Superior temporal gyrus (tissue), 1 donor: ENCODE results near the gene CYSLTR2.
A peak's percentile ranks its signal among the peaks of the same experiment; 100 is the strongest.

ENCODE experiments used
- DNase-seq: peaks from one replicate; pipeline ENCODE4 v3.0.0-alpha.2; 2016; ENCODE audit errors: extremely low spot score

Gene CYSLTR2, protein sequence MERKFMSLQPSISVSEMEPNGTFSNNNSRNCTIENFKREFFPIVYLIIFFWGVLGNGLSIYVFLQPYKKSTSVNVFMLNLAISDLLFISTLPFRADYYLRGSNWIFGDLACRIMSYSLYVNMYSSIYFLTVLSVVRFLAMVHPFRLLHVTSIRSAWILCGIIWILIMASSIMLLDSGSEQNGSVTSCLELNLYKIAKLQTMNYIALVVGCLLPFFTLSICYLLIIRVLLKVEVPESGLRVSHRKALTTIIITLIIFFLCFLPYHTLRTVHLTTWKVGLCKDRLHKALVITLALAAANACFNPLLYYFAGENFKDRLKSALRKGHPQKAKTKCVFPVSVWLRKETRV

GRCh38 chr13:48653472-48653939 is at the start of gene CYSLTR2:
TSS of gene CYSLTR2 (plus strand) at chr13:48653929. CDS start at chr13:48706818, 52,889 bp downstream.
- DNase-seq = peak; percentile 38

DNA sequence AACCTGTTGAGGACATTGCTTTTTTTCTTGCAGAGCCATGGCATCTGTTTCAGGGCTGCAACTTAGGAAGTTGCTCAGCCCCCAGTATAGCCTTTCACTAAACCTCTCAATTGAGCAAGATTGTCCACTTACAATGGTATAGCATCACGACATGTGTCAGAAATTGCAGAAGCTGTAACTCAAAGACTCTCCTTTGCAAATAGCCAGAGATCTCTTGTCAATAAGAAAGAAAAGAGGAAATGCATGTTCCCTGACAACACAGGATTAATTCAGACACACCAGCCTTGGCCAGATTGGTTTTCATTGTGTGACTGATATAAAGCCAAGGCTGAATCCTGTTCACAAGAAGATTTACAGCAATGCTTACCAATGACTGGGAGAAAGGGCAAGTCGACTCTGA is 38.7 kb upstream of the CYSLTR2 start:
- no peak for DNase-seq

DNA sequence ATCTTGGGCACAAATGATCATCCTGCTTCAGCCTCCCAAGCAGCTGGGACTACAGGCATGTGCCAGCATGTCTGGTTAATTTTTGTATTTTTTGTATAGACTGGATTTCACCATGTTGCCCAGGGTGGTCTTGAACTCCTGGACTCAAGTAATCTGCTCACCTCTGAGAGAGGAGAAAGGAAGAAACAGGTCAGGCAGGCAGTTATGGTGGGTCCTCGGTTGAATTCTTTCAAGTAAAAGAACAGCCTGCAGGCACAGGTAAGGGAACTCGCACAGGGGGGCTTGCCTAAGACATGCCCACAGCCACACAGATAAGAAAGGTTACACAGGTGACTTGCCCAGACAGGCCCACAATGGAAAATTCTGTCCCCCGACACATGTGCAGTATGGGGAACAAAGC is 34.8 kb upstream of the CYSLTR2 start:
- no peak for DNase-seq

- DNase-seq = no peak
These were observed 32.7 kb upstream of the CYSLTR2 start for GRCh38 chr13:48621056-48621455.

GRCh38 chr13:48624016-48624415 is 29.7 kb upstream of the CYSLTR2 start:
- no peak for DNase-seq

DNA sequence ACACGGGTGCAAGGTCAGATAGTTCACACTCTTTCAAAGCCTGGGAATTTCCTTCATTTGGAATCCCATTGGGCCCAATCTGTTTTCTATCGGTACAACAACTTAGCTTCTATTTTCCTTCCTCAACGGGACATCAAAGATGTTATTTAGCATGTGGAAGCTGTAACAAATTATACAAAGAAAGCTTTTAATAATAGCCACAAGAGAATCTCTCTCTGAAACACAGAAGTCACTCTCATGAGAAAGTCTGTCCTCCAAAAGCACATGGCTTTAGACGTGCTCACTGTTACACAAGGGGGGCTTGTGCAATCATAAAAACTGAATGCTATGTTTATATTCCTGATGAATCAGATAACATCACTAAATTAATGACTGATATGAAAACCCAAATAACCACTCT is 28.9 kb upstream of the CYSLTR2 start:
- DNase-seq = peak; percentile 15

- DNase-seq = no peak
These were observed 28.2 kb upstream of the CYSLTR2 start for GRCh38 chr13:48625413-48626076.

GRCh38 chr13:48626077-48626449 is 27.7 kb upstream of the CYSLTR2 start:
- no peak for DNase-seq

- no peak for DNase-seq
These were observed 26.8 kb upstream of the CYSLTR2 start for GRCh38 chr13:48626726-48627451.

- no peak for DNase-seq
These were observed 24.5 kb upstream of the CYSLTR2 start for GRCh38 chr13:48629277-48629676.

GRCh38 chr13:48630291-48630690 is 23.4 kb upstream of the CYSLTR2 start:
- DNase-seq = no peak

DNA sequence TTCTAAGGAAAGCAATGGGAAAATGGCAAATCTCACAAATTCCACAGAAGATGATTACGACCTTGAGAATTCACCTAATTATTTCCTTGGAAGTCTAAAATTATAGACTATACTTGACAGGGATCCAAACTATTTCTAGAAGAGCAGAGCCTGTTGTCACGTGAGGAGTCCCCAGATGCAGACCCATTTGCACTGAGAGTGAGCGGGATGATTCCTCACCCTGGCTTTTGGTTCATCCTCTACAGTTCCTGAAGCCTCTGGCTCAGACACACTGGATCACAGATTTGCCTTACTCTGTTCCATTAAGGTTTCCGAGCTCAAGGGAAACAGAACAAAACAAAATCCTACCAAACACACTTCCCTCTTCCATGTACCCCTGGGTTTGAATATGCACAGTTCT is 23.0 kb upstream of the CYSLTR2 start:
- DNase-seq = no peak

GRCh38 chr13:48631441-48631840 is 22.3 kb upstream of the CYSLTR2 start:
- no peak for DNase-seq

DNA sequence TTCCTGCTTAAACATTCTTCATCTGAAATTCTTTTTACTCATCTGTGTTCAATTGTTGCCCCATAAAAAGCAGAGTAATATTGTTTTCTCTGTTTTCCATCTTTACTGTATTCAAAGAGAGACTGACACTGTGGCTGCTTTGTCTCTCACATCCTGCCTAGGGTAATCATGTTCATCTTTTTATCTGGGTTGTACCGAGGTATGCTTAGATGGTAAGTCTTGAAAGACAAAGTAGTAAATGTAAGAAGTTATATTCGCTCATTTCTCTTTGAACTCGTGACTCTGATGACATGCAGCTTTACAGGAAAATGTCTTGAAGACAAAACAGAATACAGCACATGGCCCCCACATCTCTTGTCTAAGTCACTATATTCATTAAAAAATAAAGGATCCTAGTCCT is 20.0 kb upstream of the CYSLTR2 start:
- DNase-seq = no peak

GRCh38 chr13:48634636-48635035 is 19.1 kb upstream of the CYSLTR2 start:
- DNase-seq = no peak

DNA sequence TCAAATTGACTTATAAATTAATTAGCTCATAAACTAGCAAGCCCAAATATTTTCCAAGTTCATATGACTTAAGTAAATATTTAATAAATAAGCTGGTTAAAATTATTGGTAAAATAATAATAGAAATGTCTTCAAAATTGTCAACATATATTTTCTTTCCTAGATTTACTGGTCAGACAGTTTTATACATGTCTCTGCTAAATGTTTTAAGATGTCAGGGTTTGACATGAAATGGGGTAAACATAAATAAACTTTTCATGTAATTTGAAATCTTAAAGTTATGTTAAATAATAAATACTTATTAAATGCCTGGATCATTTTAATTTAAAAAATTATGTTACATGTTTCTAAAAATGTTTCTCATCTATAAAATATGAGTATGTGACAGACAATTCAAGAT is 18.3 kb upstream of the CYSLTR2 start:
- DNase-seq = no peak

GRCh38 chr13:48636550-48636949 is 17.2 kb upstream of the CYSLTR2 start:
- no peak for DNase-seq

GRCh38 chr13:48637601-48638000 is 16.1 kb upstream of the CYSLTR2 start:
- no peak for DNase-seq

- no peak for DNase-seq
These were observed 13.0 kb upstream of the CYSLTR2 start for GRCh38 chr13:48640767-48641166.

- no peak for DNase-seq
These were observed 12.3 kb upstream of the CYSLTR2 start for GRCh38 chr13:48641404-48641803.

DNA sequence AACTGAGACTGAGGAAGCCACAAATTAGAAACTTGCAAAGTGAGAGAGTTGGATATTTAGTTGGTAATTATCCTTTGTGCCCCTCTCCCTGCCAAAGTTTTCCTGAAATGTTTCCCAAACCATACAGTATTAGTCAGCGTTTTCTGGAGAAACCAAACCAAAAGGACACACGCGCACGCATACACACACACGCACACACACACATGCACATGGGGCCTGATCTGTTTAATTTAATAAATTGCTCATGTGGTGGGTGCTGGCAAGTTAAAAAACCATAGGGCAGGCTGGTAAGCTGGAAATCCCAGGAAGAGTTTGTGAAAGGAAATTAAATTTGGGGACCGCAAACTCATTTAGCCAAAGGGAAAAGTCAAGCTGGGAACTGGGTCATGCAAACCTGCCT is 11.7 kb upstream of the CYSLTR2 start:
- no peak for DNase-seq

DNA sequence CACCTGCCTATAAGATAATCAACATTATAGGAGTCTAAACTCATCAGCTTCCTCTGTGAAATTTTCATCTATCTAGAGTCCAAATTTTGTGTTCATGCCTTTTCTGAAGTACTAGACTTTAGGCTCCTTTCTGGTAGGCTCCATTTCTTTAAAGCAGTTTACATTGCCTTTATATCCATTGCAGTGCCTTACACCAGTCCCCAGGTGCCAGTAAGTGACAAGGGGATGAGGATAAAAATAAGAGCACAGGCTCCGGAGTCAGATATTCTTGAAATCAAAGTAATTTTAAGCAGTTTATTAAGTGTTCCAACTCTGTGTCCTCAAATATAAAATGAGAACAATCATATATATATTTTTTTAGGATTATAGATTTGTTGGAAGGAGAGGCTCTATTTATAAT is 10.6 kb upstream of the CYSLTR2 start:
- no peak for DNase-seq

DNA sequence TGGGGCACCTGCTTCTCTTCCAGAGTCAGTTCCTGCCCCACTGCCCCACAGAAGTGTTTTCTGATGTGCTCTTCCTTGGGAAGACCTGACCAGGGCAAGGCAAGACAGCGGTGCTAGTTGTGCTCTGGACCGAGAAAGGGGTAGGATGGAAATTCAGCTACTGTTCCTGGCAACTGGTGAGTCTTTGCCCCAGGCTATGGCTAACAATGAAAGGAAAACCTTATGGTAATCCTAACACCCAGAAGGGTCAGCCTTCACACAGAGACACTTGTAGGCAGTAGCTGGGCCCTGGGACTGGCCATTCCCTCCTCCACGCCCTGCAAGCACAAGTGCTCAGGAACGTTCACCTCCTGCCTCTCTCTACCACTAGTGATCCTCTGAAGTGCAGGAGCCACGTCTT is 9.6 kb upstream of the CYSLTR2 start:
- DNase-seq = no peak
